IMR-90 (cell line): Measurements from ENCODE around the gene GLRX5.

ENCODE experiments used
- CTCF ChIP-seq: conservative IDR thresholded peaks from 2 replicates; pipeline ENCODE4 v1.5.1; 2012; ENCODE audit warnings: mild to moderate bottlenecking, low read depth, low read length, improper control_type of control experiment
- POLR2A ChIP-seq: IDR thresholded peaks from 2 replicates; pipeline ENCODE4 v1.6.1; 2012; ENCODE audit warnings: mild to moderate bottlenecking, low read depth, low read length
- RFX5 ChIP-seq: IDR thresholded peaks from 2 replicates; pipeline ENCODE4 v1.8.0; 2012; ENCODE audit warnings: low read depth, mild to moderate bottlenecking, low read length, moderate library complexity
- USF2 ChIP-seq: fragments of 150-350 bp; IDR thresholded peaks from 2 replicates; pipeline ENCODE4 v1.6.1; 2017; ENCODE audit warnings: mild to moderate bottlenecking, antibody characterized with exemption, low read length, low read depth

DNA sequence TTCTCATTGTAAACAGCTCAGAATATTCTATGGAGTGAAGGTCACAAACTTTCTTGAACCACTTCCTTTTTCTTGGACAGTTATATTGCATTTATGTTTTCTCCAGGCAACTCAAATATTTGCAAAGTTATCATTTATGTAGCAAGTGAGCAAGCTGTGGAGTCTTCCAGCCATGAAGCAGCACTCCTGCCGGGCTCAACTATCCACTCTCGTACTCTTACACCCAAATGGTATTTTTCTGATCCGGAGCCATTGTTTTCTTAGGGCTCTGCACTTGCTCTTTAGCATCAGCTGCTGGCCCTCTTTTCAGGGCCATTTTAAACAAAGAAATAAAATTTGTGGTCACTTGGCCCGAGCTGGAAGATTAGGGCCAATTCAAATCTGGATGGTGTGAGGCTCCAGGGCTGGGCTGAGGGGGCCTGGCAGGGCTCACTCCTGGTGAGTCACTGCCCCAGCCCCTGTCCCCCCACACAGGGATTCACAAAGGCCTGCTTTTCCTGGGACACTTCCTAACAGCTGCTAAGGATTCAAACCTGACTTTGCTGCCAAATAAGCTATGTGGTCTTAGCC lies 38.1 kb upstream of the GLRX5 start:
- TF ChIP-seq CTCF, result no peak
- no peak for TF ChIP-seq POLR2A
- no peak for TF ChIP-seq USF2
- TF ChIP-seq RFX5, result no peak
